HUDEP-2 (cell line): ENCODE measurements around the gene BANF2.

ENCODE experiments used
- DNase-seq, 76 experiments: peaks; one replicate each; lab custom pipeline; 2025; ENCODE audit not compliant: unreplicated experiment in 76 of 76; lab: John Stamatoyannopoulos, UW

BANF2 gene

DNA sequence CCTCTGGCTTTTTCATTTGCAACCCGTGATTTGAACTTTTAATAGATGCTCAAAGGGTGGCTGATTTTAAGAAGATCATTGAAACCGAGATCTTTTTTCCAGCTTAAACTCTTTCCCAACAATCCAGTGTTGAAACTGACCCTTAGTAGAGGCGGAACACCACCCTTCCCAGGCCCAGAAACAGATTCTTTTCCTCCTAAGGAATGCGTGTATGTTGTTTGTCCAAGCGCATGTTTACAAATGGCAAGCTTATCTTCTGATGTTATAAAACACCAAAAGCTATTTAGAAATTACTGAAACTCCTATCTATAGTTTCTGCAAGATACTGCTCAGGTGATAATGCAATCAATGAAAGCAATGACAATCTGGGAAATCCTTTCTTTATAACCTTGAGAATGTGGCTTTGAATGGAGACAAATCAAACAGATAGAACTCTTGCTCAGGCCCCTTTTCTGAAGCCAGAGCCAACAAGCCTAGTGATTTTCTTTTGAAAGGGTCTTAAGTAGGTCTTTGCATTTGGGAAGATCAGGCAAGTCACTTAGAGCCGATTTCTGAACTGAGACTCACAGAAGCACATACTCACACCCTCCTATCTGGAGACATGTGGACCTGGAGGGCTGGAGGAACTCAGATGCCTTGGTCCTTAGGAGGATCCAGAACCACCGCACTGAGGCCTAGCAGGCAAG lies 9.1 kb downstream of the BANF2 start:
- no peak for DNase-seq

DNA sequence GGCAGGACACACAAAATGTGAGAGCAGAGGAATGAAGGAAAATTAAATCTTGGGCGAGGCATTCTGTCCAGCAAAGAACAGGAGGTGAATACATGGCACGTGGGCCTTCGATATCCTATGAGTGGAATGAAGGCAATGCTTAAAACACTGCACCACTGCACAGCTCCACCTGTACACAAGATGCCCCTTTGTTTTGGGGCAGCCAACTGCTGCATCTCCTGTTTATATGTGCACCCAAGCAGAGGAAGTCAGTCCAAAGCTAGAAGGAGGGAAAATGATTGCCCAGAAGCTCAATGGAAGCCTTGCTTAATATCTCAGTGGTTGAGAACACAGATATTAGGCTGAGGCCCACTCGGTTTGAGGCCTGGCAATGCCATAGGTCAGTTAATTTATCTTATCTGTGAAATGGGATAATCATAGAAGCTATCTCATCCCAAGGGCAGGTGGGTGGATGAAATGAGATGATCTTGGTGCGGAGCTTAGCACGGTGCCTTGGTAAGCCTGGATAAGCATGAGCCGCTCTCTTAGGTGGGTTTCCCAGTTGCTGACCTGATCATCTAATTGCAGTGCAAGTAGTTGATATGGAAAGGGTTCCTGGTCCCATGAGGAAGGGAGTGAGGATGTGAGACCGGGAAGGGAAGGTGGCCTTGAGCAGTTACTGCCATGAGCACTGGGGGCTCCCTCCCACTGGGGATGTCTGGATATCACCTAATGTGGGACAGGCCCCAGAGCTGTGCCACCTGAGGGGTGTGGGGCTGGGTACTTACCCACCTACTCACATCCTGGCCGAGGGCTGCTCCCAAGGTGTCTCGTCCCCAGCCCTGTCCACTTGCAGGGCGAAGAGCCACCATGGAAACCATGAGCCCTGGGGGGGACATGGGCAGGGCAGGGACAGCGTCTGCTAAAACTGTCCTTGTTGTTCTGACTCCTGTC lies 9.9 kb downstream of the BANF2 start:
- DNase-seq: no peak

DNA sequence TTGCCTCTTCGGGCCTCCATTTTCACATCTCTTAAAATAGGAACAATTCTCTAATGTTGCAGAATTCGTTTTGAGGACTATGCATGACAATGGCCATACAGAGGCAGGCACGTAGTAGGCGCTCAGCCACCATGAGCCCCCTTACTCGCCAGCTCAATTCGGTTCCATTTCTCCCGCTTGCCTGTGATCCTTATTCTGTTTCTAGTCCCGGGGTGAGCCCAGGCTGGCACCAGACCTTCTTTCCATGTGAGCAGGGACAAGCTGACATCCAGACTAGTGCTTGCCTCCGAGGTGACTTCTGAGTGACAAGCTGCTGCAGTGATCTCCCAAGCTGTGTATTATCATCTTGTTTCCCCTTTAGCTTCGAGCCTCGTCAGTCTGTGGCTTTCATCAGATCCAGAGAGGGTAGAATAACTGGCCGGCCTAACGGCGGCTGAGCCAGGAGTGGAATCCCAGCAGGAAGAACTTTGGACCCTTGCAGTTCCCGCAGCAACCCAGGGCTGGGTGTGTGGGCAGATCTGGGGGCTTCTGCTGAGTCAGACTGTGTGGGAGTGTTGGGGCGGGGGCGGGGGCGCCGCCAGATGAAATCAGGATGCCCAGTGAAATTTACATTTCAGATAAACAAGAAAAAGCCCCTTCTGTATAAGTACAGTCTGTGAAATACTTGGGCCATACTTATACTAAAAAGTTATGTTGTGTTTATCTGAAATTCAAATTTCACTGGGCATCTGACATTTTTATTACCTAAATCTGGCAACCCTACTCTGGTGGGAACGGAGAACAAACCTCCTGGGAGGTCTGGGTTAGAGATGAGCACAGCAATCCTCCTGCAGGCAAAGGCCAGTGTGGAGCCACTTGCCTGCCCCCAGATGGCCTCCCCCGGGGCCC lies 10.9 kb downstream of the BANF2 start:
- no peak for DNase-seq

DNA sequence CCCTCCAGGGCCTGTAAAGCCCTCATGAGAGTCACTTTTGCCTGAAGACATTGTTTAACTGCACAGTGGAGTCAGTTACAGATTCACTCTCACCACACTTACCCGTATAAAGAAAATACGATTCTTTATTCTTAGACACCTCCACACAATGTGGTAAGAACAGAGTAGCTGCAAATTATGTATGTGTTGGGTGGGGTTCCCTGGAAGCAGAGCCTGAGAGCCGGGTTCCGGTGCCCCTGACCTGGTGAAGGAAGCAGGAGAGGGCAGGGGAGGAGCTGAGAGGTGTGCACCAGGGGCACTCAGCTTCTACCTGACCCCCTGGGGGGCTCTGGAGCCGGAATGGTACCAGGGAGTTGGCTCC lies 11.5 kb downstream of the BANF2 start:
- DNase-seq: no peak

DNA sequence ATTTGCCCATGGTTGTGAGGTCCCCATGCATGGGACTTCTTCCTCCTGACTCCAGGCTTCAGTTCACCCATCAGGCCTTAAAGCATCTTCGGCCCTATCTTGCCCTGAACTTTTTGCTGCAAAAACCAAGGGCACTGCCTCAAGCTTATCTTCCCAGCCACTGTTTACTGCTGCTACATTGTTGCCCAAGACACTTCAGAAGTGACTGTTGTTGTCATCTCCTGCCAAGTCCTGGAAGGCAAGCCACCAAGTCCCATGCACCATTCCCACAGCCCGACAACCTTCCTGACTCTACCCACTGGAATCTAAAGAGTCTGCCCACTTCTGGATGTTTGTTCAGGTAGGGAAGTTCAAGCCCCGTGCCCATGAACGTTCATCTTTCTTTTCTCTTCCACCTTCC lies 12.4 kb downstream of the BANF2 start:
- DNase-seq: no peak

DNA sequence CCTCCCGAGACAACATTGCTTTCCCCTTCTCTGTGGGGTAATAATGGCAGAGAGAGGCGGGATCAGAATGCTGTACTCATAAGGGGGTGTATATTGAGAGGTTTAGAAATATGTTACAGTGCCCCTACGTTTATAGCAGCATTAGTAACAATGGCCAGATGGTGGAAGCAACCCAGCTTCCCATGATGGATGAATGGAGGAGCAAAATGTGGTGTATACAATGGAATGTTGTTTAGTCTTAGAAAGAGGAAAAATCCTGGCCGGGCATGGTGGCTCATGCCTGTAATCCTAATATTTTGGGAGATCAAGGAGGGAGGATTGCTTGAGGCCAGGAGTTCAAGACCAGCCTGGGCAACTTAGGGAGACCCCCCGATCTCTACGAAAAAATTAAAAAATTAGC lies 12.9 kb downstream of the BANF2 start:
- no peak for DNase-seq

DNA sequence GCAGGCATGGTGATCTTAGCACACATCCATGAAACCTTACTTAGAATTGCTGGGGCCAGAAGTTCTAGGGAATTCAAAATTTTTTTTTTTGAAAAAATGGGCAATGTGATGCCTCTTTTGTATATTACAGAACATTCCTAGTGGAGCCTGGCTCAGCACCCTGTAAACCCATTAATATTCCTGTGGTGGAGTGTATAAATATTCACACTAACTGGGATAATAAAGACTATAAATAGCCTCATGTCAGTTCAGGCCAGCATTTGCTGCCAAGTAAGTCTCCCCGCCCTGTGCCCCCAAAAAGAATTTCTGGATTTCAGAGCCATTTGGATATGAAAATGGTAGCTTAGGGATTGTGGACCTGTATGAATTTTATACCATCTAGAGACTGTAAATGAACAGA lies 14.8 kb downstream of the BANF2 start:
- DNase-seq: no peak

DNA sequence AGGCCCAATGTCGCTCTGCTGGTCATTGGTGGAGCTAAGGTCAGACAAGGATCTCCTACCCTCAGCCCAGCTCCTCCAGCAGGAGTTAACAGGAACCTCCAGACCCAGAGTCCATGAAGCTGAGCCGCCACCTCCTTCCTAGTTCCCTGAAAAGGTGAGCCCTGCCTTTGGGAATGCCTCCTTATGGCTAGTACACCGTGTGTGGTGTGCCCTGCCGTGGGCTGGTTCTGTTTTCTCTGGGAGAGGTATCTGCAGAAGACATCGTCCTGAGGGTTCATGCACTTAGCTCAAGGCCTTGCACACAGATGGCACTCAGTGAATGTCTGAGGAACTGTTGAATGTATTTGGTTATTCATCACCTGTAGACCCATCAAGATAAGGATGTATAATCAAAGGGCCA lies 15.3 kb downstream of the BANF2 start:
- DNase-seq: no peak

DNA sequence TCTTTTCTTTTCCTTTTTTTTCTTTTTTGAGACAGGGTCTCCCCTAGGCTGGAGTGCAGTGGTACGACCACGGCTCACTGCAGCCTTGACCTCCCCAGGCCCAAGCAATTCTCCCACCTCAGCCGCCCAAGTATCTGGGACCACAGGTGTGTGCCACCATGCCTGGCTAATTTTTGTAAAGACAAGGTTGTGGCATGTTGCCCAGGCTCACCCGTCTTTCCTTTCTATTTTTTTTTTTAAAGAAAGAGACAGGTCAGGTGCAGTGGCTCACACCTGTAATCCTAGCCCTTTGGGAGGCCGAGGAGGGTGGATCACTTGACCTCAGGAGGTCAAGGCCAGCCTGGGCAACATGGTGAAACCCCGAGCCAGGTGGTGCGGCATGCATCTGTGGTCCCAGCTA lies 16.6 kb downstream of the BANF2 start:
- DNase-seq: no peak

DNA sequence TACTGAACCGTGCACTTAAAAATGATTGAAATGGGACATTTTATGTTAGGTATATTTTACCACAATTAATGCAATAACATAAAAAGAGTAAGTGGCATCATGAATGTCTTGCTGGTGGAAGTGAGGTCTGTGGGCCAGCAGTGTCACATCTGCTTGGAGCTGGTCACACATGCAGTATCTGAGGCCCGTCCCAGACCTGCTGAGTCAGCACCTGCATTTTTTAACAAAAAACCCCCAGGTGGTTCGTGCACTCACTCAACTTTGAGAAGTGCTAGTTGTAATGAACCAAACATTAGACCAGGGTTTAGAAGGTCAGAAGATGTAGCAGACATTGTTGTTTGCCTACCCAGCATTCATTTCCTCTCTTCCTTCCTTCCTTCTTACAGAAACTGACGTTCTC lies 21.0 kb downstream of the BANF2 start:
- no peak for DNase-seq

DNA sequence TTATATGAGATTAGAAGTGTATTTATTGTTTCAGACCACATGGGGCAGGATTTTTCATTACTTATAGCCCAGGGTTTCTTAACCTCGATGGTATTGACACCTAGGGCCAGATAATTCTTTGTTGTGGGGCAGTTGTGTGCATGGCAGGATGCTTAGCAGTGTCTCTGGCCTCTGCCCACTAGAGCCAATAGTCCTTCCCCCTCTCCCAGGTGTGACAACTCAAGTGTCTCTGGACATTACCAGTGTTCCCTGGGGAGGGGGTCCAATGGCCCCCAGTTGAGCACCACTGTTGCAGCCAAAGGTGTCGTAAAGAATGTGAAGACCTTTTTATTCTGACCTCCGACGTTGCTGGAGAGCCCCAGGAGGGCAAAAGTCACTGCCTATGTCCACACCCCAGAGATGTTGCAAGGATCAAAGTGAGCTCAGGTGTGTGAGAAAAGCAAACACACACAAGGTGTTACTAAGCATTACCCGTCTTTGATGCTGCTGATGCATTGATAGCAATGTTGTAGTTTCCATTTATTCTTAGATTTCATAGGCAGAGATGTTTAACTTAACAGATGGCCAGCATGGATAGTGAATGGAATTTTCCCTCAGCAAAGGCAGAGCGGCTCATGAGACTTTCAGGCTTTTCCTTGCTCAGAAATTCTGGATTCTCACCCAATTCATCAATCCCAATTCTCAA lies 22.2 kb downstream of the BANF2 start:
- DNase-seq: peak in 1 of 76 experiments; percentile 9

DNA sequence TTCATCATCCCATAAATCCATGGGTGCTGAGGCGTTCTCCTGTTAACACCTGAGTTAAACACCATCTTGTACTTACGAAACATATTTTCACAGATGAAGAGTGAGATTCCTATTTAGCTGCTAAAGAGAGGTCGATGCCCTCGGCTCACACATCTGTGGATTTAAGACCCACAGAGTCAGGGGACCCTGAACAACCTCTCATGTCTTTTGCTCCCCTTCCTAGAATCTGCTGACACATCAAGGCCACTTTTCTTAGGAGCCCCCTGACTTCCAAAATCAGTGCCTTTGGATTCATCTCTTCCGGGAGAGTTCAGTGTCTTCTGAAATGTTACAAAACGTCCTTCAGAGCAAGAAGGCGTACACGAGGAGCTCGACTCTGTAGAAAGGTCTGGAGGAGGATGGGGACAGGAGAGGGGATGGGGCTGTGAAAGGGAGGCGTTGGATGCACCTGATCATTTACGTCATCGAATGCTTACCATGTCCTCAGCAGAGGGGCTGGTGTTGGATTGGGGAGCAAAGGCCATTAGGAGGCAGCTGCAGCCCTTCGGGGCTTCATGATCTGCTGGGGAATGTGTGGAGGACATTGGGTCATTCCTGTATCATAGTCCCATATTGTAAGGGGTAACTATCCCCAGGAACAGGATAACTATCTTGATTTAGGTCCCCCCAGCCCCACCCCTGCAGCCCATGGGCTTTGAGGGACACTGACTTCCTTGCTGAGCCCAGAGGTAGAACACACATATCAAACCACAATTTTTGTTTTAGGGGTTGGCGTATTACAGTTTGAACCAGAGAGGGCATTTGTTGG lies 22.9 kb downstream of the BANF2 start:
- DNase-seq: no peak

DNA sequence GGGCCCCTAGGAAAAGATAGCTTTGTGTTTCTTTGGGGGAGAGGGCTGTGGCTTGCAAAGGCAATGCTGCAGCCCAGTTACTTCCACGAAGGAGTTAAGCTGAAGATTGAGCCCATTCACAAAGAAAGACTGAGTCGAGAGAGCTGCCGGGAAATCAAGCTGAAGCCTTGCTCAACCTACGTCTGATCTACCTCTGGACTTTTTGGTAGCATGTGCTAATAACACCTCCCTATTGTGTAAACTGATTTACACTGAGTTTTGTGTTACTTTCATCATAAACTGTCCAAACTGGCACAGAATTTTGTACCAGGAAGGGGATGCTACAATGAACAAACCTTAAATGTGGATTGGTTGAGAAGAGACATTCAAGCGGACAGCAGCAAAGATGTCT lies 23.5 kb downstream of the BANF2 start:
- no peak for DNase-seq

DNA sequence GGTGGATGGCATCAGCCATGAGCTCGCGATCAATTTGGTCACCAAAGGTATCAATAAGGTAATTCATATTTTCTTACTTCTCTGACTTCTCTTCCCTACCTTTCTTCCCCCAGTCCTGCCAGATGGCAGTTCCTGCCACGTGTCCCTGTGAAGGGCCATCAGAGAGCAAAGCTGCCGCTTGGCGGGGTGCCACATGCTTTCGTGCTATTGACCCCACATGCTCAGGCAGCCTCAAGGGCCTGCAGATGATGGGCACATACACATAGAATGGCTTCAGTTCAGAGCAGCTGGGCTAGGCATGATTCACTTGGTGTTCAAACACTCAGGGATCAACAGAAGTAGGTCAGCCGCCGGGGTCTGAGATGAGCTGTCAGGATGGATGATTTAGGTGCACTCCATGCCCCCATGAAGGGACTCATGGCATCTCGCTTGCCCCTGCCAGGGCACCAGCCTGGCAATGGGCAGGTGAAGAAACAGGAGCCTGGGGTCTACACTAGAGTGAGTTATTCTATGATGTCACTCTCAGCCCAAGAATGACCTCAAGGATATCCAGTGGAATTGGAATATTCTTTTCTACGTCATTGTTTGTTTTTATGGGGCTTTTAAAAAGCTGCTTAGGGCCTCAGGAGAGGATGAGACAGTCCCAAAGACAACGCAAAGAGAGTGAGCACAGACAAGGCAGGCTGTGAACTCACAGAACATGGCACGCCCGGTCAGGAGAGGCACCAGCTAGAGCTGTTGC lies 25.5 kb downstream of the BANF2 start:
- no peak for DNase-seq

DNA sequence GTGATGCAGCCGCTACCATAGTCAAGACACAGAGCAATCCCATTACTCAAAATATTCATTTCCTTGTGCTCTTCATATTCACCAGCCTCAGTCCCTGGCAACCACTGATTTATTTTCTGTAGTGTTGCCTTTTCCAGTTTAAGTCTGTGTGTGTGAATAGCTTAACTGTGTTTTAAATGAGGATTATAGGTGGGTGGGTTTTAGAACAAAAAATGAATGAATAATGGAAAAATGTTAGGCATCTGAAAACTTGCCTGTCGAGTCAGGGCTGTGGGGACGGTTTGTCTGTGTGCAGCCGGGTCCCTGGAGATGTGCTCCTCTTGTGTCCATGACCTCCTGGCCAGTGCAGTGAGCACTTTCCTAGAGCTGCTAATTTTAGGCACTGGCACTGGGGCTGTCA lies 27.1 kb downstream of the BANF2 start:
- DNase-seq: no peak

DNA sequence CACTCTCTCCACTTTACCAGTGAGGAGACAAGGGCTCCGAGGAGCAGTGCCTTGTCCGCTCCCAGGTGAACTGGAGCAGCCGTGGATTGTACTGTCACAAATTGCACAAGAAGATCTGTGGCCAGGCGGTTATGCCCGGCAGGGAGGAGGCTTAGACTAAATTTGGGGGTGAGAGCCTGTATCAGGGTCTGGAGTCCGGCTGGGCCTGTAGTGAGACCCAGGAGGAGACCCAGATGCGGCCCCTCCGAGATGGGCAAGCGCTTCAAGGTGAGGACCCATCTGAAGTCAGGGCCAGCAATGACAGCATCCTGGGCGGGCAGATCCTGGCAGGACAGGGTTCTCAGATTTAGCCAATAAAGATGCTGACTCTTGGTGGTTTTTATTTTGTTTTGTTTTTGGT lies 27.6 kb downstream of the BANF2 start:
- no peak for DNase-seq

DNA sequence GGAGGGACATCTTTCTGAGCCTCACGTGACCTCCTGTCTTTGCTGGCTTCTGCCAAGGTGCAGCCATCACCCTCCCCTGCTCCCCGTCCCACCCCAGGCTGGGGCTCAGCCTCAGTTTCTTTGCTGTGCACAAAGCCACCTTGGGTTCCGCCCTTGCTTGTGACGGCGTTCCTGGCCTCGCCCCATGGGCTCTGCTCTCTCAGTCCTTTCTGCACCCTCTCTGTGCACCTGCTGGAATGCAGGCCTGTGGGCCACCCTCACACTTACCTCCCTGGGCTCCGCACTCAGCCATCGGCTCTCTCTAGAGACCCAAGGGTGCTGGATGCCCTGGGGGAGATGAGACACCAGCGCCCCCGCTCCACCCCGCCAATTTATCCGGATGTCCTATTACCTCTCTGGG lies 28.3 kb downstream of the BANF2 start:
- no peak for DNase-seq

DNA sequence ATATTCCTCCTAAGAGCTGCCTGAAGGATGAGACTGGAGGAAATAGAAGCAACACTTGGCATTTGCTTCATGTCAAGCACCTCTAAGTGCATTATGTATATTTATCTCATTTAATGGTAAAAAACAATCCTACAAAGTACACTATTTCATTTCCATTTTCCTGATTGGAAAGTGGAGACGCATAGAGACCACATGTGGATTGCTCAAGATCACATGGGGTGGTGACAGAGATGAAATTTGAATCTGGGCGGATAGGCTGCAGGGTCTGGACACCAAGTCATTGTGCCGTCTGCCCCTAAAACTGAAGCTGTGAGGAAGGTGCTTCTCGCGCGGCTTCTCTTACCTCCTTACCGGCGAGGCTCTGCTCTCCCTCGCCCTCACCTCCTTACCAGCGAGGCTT lies 30.3 kb downstream of the BANF2 start:
- DNase-seq: no peak

DNA sequence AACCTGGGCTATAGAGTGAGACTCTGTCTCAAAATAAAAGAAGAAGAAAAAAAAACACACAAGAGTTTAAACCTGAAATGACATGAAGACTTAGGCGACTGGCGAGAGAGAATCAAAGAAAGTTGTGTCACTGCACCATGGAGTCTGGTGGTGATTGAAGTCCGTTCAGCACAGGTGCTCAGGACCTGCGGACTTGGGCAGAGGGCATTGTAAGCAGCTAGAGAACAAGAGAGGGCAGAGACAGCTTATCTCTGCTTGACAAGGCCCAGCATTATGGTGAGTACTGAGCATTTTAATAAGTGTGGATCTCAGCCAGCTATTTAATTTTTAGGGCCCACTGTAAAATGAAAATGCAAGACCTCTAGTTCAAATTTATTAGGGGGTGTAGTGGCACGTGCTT lies 31.5 kb downstream of the BANF2 start:
- DNase-seq: no peak
